Lower lobe of right lung (tissue), 1 donor: Measurements from ENCODE around the gene ZNF77. TPM values are rescaled to one million over a fixed set of nuclear protein-coding genes. Genes with fewer than 3 reads are reported as not detected.

Source experiments
- total RNA-seq: library from RNA; stranded (reverse); fragmentation: NEBNext Ultra II Directional; extraction: Animal tissue kit (Norgen Biotek cat#: 25700); gene quantifications from one replicate; pipeline ENCODE4 v1.2.1, GENCODE V29; 2021
- donor health status: DM: no; HTN: yes; CAD: no; lungs with severe emphysema.

Gene ZNF77
- total RNA-seq, 1 donor from 2014 or later = 5.3 TPM

Other genes starting within 250 kb of the ZNF77 start
- gene GNG7, start 242.3 kb downstream of the ZNF77 start, total RNA-seq = 6.2 TPM
- gene DIRAS1, start 223.6 kb downstream of the ZNF77 start, total RNA-seq = 0.71 TPM
- gene SLC39A3, start 205.0 kb downstream of the ZNF77 start, total RNA-seq = 24.4 TPM
- 41.6 TPM for gene SGTA, start 161.7 kb downstream of the ZNF77 start, total RNA-seq
- gene THOP1, start 159.5 kb downstream of the ZNF77 start, total RNA-seq = 34.9 TPM
- gene ZNF554, start 125.1 kb downstream of the ZNF77 start, total RNA-seq = 4.2 TPM
- 7.7 TPM for gene ZNF555, start 103.5 kb downstream of the ZNF77 start, total RNA-seq
- gene ZNF556, start 77.6 kb downstream of the ZNF77 start, total RNA-seq = not detected
- 5.1 TPM for gene ZNF57, start 44.0 kb downstream of the ZNF77 start, total RNA-seq
- 4.2 TPM for gene TLE6, start 32.6 kb upstream of the ZNF77 start, total RNA-seq
- gene TLE2, start 84.3 kb upstream of the ZNF77 start, total RNA-seq = 42.7 TPM
- 413 TPM for gene TLE5, start 117.5 kb upstream of the ZNF77 start, total RNA-seq
- gene GNA11, start 149.4 kb upstream of the ZNF77 start, total RNA-seq = 60.6 TPM
- 24.2 TPM for gene GNA15, start 191.1 kb upstream of the ZNF77 start, total RNA-seq
- 35.7 TPM for gene S1PR4, start 233.8 kb upstream of the ZNF77 start, total RNA-seq
- gene NCLN, start 241.0 kb upstream of the ZNF77 start, total RNA-seq = 68.8 TPM